Nephron (organoid): ENCODE results near the gene CES3.
A peak's percentile ranks its signal among the peaks of the same experiment; 100 is the strongest.

ENCODE experiments used
- H3K27ac Mint-ChIP-seq, 3 experiments: 2 replicates each; pipeline ENCODE4 v1.8.0; 2020; ENCODE audit warnings: mixed read lengths in 3 of 3, mild to moderate bottlenecking in 2 of 3, moderate library complexity in 1 of 3
- H3K27me3 Mint-ChIP-seq: 2 replicates; pipeline ENCODE4 v1.8.0; 2021; ENCODE audit warnings: low read depth, mild to moderate bottlenecking, moderate library complexity, mixed read lengths
- H3K36me3 Mint-ChIP-seq: 2 replicates; pipeline ENCODE4 v1.8.0; 2020; ENCODE audit warnings: low read depth, mixed read lengths
- H3K4me1 Mint-ChIP-seq: 2 replicates; pipeline ENCODE4 v1.8.0; 2020; ENCODE audit warnings: mixed read lengths
- H3K4me3 Mint-ChIP-seq, 3 experiments: 2 replicates each; pipeline ENCODE4 v1.8.0; 2020; ENCODE audit warnings: mild to moderate bottlenecking in 3 of 3, mixed read lengths in 3 of 3, moderate library complexity in 2 of 3
- H3K9me3 Mint-ChIP-seq: 2 replicates; pipeline ENCODE4 v1.8.0; 2020; ENCODE audit warnings: mixed read lengths
- TF ChIP-seq, protein P1 (sequence below), 3 experiments: fragments of 200-600 bp; sonication (generic); IDR thresholded peaks; one replicate each; pipeline ENCODE4 v1.5.0; 2021; ENCODE audit warnings: antibody characterized with exemption in 3 of 3; ENCODE audit not compliant: unreplicated experiment in 3 of 3

The CES3 gene

DNA sequence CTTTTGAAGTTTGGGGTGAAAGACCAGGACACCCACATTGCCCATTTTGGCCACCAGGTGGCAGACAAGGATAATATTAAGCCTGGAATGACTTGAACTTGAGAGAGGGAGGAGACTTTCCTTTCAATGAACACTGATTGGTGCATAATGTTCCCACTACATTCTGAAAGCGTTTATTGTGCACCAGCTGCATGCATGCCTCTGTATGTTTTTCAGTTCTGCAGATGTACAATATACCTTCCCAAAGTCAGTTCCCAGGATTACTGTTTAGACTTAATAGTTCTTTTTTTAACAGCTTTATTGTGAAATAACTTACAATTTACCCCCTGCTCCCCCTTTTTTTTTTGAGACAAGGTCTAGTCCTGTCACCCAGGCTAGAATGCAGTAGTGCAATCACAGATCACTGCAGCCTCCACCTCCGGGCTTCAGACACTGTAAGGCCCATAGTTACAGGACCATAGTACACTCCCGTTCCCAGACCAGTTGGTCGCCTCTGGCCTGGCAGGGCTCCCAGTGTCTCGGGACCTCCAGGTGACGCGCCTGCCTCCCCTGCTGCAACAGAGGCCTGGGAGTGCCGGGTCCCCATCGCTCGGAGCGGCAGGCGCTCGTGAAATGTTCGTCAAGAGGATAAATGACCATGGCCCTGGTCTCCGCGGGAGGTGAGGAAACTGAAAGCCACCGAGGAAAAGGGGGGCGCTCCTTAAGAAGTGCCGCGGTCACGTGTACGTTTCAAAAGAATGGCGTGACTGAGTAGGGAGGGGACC is 13.6 kb upstream of the CES3 start:
- Mint-ChIP-seq H3K27me3 (peaks cover 3% of the 10 kb centered on the region), H3K4me3 (no peak overlapping the region), H3K27ac (no peak overlapping the region), H3K9me3 (peaks cover 7% of the 10 kb centered on the region), H3K36me3 (peaks cover 17% of the 10 kb centered on the region), H3K4me1 (no peaks in the 10 kb centered on the region)
- TF ChIP-seq, protein P1, sequence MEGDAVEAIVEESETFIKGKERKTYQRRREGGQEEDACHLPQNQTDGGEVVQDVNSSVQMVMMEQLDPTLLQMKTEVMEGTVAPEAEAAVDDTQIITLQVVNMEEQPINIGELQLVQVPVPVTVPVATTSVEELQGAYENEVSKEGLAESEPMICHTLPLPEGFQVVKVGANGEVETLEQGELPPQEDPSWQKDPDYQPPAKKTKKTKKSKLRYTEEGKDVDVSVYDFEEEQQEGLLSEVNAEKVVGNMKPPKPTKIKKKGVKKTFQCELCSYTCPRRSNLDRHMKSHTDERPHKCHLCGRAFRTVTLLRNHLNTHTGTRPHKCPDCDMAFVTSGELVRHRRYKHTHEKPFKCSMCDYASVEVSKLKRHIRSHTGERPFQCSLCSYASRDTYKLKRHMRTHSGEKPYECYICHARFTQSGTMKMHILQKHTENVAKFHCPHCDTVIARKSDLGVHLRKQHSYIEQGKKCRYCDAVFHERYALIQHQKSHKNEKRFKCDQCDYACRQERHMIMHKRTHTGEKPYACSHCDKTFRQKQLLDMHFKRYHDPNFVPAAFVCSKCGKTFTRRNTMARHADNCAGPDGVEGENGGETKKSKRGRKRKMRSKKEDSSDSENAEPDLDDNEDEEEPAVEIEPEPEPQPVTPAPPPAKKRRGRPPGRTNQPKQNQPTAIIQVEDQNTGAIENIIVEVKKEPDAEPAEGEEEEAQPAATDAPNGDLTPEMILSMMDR (IDR thresholded peaks at IDR 0.05; ENCODE audit: unreplicated experiment in 3 of 3), result peak; percentile 78 to 88 (median 83)

DNA sequence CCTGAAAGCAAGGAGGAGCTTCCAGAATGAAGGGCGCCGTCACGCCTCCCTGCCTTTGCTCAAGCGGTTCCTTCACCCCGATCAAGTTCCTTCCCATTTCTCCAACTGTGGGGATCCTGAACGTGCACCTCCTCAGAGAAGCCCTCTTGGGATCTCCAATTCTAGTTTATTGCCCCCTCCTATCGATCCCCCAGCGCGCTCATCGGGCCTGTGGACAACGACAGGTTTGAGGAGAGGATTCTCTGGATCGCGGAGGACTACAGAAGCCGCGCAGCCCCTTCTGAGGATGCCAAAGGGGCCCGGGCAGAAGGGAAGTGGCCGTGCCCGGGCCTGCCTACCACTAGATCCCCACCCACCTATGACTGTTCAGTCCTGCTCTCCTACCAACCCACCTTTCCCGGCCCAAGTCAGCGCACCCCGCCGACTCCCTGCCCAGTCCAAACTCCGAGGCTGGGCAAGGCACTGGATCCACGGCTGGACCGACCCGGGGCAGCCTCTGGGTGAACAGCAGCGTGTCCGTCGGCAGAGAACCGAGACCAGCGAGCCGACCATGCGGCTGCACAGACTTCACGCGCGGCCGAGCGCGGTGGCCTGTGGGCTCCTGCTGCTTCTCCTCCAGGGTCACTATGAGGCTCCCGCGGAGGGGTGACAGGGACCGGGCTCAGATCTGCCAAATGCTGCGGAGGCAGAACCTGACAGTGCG is 12.8 kb upstream of the CES3 start:
- peaks cover 3% of the 10 kb centered on the region for H3K27me3 Mint-ChIP-seq
- H3K36me3 Mint-ChIP-seq, result peaks cover 10% of the 10 kb centered on the region
- TF ChIP-seq, protein P1 (IDR thresholded peaks at IDR 0.05; ENCODE audit: unreplicated experiment in 3 of 3), result no peak
- H3K27ac Mint-ChIP-seq, result no peak overlapping the region
- H3K4me1 Mint-ChIP-seq, result no peaks in the 10 kb centered on the region
- no peak overlapping the region for H3K4me3 Mint-ChIP-seq
- H3K9me3 Mint-ChIP-seq, result peaks cover 7% of the 10 kb centered on the region

DNA sequence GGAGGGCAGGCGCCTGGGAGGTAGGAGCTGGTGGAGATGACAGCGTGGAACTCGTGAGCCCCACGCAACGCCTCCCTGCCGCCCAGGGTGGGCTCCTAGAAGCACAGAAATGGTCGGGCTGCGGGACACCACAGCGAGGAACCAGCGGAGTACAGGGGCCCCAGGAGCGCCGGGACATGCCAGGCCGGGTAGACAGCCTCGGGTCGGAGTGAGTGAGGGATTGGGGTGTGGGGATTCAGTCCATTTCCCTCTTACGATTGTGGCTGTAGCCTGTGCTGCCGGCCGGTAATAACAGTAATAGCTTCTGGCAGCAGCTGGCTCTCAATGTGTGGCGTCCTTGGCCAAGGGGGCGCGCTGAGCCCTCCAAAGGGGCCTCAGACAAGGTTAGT is 12.2 kb upstream of the CES3 start:
- no peak overlapping the region for H3K27ac Mint-ChIP-seq
- TF ChIP-seq, protein P1 (IDR thresholded peaks at IDR 0.05; ENCODE audit: unreplicated experiment in 3 of 3), result no peak
- no peaks in the 10 kb centered on the region for H3K4me1 Mint-ChIP-seq
- H3K9me3 Mint-ChIP-seq, result peaks cover 7% of the 10 kb centered on the region
- peaks cover 4% of the 10 kb centered on the region for H3K27me3 Mint-ChIP-seq
- H3K4me3 Mint-ChIP-seq, result no peak overlapping the region
- peaks cover 7% of the 10 kb centered on the region for H3K36me3 Mint-ChIP-seq

DNA sequence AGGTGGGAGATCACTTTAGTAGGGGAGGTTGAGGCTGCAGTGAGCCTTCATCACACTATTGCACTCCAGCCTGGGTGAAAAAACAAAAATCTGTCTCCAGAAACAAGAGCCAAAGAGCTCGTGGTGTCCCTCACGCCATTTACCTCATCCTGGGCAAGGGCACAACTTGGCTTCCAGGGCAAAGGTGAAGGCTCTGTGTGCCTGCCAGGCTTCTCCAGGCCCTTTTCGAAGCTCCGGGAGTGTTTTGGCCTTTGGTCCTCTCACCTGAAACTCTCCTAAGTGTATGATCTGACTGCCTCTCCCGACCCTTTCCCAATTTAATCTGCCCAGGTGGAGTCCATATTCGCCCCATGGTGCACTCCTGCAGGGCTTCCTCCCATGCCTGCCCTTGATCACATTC is 11.6 kb upstream of the CES3 start:
- Mint-ChIP-seq H3K36me3 (peaks cover 3% of the 10 kb centered on the region), H3K27ac (no peak overlapping the region), H3K9me3 (peaks cover 7% of the 10 kb centered on the region), H3K4me3 (no peak overlapping the region), H3K4me1 (no peaks in the 10 kb centered on the region), H3K27me3 (peaks cover 8% of the 10 kb centered on the region)
- TF ChIP-seq, protein P1 (IDR thresholded peaks at IDR 0.05; ENCODE audit: unreplicated experiment in 3 of 3), result no peak

DNA sequence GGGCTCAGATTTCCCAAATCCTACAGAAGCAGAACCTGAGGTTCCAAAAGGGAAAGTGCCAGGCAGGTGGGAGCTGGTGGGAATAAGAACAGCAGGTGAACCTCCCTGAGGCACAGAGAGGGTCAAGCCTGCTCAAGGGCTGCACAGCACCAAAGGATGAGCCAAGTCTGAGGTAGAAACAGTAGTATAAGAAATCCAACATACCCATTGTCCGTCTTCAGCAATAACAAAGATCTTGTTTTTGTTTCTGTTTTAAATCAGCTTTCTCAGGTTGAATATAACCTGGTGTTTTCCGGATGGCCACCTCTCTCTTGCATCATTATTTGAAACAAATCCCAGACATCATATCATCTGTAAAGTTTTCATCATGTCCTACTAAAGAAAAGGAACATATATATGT is 10.6 kb upstream of the CES3 start:
- no peaks in the 10 kb centered on the region for H3K4me1 Mint-ChIP-seq
- H3K4me3 Mint-ChIP-seq, result no peak overlapping the region
- no peak overlapping the region for H3K27ac Mint-ChIP-seq
- peaks cover 7% of the 10 kb centered on the region for H3K9me3 Mint-ChIP-seq
- H3K27me3 Mint-ChIP-seq, result peaks cover 12% of the 10 kb centered on the region
- TF ChIP-seq, protein P1 (IDR thresholded peaks at IDR 0.05; ENCODE audit: unreplicated experiment in 3 of 3), result no peak
- H3K36me3 Mint-ChIP-seq, result peaks cover 3% of the 10 kb centered on the region
